DMS 273 treated with DMSO at 0.1 percent for 48 hours (cell line): Measurements from ENCODE around the gene SAP30L.

ENCODE experiments used
- DNase-seq: peaks from one replicate; lab custom pipeline; 2025; lab: John Stamatoyannopoulos, UW

The SAP30L gene

GRCh38 chr5:154465169-154465568, 19.4 kb downstream of the SAP30L start:
- DNase-seq = no peak

DNA sequence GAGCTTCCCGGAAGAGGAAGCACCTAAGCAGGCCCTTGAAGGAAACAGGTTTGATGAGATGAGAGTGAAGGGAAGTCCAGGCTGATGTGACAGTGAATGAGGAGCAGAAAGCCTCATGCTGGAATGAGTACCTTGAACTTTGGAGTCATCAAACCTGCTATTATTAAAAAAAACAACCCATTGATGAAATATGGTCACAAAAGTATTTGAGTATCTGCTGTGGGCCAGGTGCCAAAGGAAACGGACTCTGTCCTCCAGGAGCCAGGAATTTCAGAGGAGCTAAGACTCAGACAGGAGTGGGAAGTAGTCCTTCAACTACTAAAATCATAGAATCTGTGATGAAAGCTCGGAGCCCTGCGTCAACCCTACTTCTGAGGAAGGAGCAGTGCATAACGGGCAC, 20.4 kb downstream of the SAP30L start:
- no peak for DNase-seq

GRCh38 chr5:154466671-154467070, 20.9 kb downstream of the SAP30L start:
- DNase-seq = no peak

DNA sequence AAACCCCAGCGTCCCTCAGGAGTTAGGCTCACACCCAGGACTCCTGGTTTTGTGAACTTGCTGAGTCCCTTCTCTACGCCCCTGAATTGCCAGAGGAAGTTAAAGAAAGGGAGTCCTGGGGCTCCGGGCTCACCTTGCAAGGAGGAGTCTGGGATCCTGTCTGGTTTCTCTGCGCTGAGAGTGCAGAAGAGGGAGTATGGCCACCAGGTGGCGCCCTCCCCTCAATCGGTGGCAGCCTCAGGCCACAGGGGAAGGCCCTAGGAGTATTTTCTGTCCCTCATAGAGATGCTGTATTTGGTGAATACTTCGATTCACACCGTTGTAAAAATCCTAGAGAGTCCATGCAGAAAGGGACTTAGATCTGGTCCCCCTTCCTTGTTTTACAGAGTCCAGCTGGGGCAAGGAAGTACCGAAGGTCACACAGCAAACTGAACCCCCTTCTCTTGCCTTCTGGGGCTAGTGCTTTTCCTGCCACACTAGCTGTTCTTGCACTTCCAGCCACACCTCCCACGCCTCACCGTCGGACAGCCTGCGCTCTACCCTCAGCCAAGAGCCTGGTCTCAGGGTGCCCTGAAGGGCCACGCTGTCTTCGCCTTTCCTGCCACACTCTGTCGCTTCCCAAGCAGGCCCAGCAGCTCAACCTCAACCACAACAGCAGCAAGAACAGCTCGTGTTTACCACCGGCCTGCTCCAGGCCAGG, 22.0 kb downstream of the SAP30L start:
- no peak for DNase-seq

GRCh38 chr5:154470137-154470536, 24.3 kb downstream of the SAP30L start:
- DNase-seq = no peak

GRCh38 chr5:154470947-154471870, 25.4 kb downstream of the SAP30L start:
- no peak for DNase-seq

GRCh38 chr5:154472871-154473580, 27.2 kb downstream of the SAP30L start:
- DNase-seq = no peak

DNA sequence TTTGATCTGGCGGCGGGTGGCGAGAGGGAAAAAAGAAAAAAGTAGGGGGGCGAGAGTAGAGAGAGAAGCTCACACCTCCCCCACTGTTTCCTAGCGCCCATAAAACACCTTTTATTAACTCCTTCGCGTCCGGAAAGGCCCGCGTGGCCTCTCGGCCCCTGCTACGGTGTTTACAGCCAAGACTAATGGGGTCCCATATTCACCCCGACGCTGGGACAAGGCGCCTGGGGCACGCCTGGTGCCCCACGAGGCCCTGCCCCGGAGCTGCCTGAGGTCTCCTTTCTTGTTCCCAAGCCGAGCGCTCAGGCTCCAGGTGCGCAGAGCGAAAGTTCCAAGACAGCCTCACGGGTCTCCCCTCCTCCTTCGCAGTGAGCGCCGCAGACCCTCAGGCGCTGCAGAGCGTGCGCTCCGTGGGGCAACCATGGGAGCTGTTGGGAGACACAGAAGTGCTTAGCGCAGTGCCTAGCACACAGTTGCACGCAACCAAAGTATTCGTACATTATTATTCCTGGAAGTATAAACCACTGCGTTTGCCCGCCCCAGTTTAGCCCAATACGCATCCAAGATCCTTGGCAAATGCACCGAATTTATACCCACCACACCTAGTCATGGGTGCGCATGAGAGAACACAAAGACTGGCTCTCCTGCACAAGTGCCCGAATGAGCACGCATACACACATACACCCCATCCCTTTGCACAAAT, 27.9 kb downstream of the SAP30L start:
- no peak for DNase-seq

DNA sequence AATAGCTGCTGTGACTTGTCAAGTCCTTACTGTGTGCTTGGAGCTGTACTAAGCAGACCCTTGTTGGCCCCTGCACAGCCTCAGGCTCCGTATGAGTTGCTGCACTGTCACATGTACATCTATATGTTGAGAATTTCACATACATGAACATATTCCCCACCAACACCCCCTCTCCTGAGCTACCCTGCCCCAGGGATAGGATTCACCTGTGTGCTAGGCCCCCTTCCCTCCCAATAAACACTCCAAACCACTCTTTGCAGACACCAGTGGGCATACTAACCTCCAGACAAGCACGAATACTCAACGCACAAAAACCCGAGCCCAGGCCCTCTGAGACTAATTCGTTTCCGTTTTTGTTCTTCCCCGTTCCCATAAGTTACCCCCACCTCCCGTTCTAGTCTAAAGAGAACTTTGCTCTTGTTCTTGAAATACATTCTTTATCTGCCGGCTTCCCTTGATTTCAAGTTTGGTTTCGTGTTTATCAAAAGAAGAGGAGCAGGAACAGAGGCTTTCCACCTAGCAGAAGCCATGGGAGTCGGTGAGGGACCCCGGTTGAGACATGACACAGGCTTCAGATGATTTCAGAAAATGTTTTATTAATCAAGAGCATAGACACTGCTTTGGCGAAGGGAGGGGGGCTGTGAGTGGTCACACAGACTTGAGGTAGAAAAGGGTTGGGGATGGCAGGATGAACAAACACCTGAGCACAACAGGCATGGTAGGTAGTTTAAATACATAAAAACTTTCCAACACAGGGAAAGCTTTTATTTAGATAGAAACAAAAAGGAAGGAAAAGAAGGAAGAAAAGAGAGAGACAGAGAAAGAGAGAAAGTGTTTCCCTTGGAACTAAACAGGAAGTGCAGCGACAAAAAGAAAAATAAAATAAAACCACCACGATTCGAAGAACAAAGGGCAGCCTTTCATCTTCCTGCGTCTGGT, 28.9 kb downstream of the SAP30L start:
- DNase-seq = no peak

GRCh38 chr5:154475591-154476353, 30.0 kb downstream of the SAP30L start:
- DNase-seq = no peak

GRCh38 chr5:154476354-154477205, 30.8 kb downstream of the SAP30L start:
- DNase-seq = no peak

GRCh38 chr5:154477382-154478223, 31.8 kb downstream of the SAP30L start:
- DNase-seq = no peak

DNA sequence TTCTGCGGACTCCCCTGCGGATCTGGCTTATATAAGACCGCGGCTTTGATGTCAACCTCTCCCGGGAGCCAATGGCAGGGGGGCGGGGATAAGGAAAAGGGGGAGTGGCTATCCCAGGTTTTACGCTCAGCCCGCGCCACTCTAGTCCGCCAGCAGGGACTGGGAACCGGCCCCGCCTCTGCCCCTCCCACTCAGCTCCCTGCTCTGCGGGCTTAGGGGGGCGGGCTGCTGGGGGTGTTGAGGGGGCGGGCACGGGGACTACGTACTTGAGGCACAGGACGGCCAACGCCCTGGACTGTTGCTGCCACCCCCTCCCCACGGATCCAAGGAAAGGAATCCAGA, 32.4 kb downstream of the SAP30L start, which contains the start of gene HAND1:
HAND1 (minus strand) TSS at position 4 of the 342 bp plus-strand sequence. CDS start 219 bp downstream, outside the sequence.
- DNase-seq = peak; percentile 66

GRCh38 chr5:154478752-154479159, 33.0 kb downstream of the SAP30L start:
- DNase-seq = no peak

- no peak for DNase-seq
Observed at GRCh38 chr5:154479160-154479943, 33.6 kb downstream of the SAP30L start.

DNA sequence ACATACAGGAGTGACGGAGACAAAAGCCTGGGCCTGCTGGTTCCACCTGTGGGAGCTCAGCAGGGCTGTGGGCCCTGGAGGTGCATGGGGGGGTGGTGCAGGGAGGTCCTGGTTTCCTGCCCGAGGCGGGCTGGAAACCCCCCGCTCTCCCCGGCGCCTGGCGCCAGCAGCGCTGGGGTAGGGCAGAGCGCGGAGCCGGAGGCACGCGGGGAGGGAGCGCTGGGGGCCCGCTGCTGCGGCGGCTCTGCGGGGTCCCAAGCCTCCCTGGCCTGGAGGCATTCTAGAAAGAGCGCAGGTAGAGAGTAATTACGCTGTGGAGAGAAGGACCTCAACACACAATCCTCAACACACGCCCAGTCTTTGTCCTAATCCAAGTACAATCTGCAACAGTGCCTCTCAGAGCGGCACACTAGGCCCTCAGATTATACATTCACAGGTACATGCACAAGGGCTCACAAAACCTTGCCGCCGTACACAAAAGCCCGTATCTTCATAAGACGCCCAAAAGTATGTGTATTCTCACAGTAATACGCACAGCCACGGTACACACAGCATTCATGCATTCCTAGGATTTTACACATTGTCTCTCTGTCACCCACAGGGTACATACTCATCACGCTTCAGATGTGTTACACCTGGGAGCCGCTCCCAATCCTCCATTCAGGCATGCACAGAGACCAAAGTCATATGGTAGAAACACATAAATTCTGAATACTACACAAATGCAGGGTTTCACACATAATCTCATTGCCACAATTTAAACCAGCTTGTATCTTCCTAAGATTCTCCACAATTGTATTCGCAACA, 34.4 kb downstream of the SAP30L start:
- no peak for DNase-seq
